Stromal cell of bone marrow (primary cell): ENCODE measurements around the gene CPXM1.

Source experiments
- DNase-seq: peaks from one replicate; pipeline ENCODE4 v3.0.0-alpha.2; 2012; ENCODE audit warnings: low read depth

CPXM1 gene

DNA sequence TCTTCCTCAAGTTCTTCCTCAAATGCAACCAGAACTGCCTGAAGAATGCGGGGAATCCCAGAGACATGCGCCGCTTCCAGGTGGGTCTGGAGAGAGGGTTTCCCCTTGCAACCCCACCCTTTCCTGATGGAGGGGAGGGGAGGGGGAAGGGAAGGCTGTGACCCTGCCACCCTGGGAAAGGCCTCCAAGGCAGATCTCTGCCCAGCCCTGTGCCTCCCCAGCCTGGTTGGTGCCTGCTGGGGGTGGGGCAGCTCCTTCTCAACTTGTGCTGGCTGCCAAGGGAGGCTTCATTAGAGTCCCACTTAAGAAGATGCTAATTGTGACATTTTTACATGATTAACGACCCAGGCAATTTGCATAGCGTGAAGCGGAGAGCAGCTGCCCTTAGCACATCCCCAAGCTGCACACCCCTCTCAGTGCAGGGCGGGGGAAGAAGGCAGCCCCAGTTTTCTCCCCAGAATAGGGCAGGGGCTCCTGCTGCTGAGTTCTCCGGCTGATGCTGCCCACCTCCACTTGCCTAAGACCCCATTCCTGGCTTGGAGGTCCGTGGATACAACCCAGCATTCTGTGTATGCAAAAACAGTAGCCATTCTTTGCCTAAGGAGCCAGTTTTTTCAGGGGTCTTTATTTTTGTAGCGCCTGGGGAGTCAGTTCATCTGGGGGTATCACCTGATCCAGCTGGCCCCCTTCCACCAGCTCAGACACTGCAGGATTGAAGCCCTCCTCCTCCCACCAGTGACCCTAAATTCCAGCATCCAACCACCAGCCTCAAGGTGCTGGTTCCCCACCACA is 51.7 kb downstream of the CPXM1 start:
- no peak for DNase-seq

DNA sequence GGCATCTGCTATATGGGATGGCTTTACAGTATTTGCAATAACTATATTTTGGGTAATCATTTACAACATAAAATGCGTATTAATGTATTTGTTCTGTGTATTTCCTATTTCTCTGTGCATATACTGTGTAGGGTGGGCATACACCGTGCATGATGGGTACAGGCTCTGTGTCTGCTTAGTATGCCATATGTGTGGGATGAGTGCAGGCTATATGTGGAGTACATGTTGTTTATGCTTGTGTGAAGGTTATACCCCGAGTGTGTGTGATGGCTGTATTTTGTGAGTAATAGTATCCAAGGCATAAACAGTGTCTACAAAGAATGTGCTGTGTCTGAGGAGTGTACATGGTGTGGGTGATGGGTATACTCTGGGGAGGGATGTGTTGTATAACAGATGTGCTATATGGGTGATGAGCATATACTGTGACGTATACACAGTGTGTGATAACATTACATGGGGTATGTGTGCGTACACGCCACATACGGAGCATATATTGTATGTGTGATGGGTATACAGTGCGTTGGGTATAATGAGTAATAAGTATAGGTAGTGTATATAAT is 52.7 kb downstream of the CPXM1 start:
- DNase-seq, result no peak

DNA sequence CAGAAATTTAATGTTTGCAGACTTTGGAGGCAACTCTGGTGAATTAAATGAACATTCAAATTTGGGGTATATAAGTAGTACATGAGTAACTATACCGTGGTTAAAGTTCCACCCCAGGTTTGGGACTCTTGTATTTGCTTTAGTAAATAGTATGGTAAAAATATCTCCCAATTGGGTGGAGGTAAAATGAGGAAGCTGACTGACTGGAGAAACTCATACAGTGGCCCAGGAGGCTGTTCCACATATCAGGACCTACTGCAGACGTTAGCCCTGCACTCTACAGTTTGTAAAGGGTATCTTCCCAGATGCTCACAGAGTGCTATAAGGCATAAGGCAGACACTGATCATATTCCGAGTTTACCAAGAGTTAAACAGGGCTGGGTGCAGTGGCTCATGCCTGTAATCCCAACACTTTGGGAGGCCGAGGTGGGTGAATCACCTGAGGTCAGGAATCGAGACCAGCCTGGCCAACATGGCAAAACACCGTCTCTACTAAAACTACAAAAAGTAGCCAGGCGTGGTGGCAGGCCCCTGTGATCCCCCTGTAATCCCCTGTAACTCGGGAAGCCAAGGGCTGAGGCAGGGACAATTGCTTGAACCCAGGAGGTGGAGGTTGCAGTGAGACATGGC is 53.7 kb downstream of the CPXM1 start:
- DNase-seq, result no peak

DNA sequence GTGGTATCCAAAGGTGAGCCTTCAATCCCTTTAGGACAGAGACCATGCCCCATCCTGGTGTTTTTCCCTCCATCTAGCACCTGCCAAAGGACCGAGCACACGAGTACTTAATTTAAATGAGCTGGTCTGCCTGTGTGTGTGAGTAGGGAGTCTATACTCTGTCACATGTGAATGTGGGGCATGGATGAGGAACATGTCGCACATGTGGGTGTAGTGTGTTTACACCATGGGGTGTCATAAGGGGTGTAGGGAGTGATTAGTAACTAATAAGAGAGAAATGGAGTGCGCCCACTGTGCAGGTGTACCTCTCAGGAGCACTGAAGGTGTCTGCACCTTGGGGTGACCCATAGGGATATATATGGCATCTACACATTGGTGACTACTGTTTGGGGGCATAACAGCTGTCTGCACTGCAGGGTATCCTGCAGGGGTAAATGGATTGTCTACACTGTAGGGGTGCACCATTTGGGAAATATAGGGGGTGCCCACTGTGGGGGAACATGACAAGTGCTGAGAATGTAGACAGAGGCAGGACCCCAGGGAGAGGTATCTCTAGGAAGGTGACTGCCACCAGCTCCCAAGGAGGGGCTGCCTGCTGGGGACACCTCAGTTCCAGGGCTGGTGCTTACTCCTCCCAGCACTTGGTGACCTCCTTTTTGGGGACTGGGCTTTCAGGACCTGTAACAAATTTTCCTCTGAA is 54.3 kb downstream of the CPXM1 start:
- no peak for DNase-seq

DNA sequence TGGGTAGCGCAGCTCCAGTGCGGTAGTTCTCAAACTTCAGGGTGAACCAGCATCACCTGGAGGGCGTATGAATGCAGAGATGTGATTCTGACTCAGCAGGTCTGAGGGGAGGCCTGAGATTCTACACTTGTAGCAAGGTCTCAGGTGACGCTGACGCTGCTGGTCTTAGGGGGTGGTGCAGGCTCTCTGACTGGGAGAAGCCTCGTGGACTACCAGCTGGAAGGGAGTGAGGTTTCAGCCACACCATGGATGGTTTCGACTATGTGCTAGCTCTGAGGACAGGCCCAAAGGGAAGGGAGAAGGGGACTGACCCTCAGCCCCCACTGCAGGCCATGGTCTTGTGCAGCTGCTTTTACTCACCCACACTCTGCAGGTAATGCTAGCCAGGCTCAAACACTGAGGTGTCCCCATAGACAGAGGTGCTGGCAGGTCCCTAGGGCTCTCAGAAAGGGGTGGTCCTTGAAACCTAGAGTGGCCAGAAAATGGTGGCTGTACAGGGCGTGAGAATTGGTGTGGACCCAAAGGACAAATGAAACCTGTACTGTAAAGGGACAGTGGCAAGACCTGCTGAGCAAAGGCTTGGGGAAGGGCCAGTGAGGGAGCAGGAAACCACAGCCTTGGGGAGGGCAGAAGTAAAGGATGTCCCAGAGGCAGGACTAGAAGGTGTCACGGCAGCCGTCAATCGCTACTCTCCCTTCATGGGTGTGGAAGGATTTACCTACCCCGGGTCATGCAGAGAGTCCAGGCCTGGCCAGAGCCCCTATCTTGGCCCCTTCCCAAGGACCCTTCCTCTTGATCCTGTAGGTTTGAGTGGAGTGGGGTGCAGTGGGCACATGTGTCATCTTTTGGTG is 55.1 kb downstream of the CPXM1 start:
- no peak for DNase-seq
